HG03064 (cell line): ENCODE measurements around the gene PLA2G7.
"Not testable (repeated sequence)": the region's sequence is repeated elsewhere in the genome, so short reads cannot be mapped to it uniquely, and the experiment has no call there.

Source experiments
- ATAC-seq: cut with Tn5 transposase; IDR thresholded peaks from one replicate; pipeline ENCODE4 v1.9.1; 2021; ENCODE audit warnings: low read depth; ENCODE audit not compliant: unreplicated experiment

Gene PLA2G7

DNA sequence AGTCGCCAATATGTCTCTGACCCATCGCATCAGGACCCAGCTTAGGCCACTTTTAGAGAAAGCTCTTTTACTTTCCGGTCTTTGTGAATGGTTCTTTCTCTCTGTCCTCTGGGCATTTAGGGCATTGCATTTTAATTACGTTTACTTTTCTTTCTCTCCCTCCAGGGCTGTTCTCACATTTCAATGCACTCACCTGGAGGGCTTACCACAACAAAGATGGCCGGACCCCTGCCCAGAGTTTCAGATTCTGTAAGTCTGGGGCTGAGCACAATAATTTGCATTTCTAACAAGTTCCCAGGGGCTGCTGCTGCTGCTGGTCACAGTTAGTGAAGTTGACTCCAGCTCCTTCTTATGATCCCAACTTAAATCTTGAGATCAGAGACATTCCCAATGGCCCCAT lies 14.6 kb upstream of the PLA2G7 start:
- no peak for ATAC-seq

- no peak for ATAC-seq
Observed at GRCh38 chr6:46748940-46749503, 13.8 kb upstream of the PLA2G7 start.

GRCh38 chr6:46746696-46747095 lies 11.5 kb upstream of the PLA2G7 start, which contains the start of gene ANKRD66:
TSS of gene ANKRD66 (plus strand) at chr6:46746933. CDS start at chr6:46751949, 5,016 bp downstream.
- no peak for ATAC-seq

GRCh38 chr6:46745973-46746372 lies 10.8 kb upstream of the PLA2G7 start:
- no peak for ATAC-seq

DNA sequence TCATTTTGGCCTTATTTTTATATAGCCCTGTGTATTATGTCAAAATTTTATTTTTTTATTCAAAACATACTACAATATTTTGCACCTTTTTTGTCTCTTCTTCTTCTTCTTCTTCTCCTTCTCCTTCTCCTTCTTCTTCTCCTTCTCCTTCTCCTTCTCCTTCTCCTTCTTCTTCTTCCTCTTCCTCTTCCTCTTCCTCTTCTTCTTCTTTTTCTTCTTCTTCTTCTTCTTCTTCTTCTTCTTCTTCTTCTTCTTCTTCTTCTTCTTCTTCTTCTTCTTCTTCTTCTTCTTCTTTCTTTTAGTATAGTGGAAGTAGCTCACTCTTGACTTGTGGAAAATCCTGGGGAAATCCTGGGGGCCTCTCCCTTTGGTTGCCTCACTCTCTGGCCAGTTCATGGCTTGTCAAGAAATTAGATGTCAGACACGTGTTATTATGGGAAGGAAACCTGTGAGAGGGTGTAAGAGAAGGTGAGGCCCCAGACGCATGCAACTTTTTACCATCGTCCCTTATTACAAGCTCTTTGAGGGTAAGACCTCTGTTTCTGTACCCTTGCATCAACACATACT lies 9.1 kb upstream of the PLA2G7 start:
- not testable (repeated sequence) for ATAC-seq

DNA sequence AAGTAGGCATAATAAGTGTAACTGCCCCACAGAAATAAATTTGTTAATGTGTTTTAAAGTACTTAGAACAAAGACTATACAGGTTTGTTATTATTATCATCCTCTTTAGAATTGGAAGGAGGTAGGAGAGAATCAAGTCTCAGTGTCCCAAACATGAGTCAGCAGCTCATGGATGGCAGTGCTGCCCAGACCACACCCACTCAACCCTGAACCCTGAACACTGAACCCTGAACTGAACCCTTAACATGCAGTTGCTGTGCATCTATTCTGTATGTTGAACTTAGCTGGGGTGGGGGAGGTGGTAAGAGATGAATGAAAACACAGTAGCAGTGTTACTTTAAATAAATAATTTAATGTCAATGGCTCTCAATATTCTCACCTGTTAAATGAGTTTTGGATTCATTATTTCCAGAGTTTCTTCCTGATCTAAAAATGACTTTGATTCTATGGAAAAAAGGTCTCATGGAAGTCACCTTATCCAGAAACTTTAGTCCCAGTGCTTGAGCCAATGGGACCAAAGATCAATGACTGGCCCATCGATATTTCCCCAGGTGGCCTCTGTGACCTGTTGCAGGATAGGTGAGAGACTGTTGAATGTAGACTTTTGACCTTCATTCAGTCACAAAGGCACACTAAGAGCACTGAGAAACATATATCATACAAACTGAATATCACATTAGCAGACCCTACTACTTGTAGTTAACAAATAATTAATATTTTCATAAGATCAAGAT lies 8.4 kb upstream of the PLA2G7 start:
- no peak for ATAC-seq

DNA sequence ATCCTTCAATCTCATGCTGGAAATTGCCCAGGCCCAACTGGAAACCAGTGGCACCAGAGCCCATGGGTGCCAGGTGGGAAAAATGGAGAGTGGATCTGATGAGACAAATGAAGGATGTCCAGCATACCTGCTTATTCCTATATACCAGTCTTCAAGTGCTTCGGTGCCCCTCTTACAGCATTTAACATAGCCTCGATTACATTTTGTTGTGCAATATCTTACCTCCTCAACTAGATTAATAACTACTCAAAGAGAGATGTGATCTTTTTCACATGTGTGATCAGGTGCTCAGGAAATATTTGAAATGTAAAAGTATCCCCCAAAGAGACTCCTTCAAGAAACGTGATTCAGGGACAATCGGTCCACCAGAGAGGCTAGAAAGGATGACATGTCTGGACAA lies 6.7 kb upstream of the PLA2G7 start:
- ATAC-seq: no peak

GRCh38 chr6:46741482-46741881 lies 6.3 kb upstream of the PLA2G7 start:
- ATAC-seq: no peak

GRCh38 chr6:46736906-46737305 lies 1.7 kb upstream of the PLA2G7 start:
- ATAC-seq: no peak

DNA sequence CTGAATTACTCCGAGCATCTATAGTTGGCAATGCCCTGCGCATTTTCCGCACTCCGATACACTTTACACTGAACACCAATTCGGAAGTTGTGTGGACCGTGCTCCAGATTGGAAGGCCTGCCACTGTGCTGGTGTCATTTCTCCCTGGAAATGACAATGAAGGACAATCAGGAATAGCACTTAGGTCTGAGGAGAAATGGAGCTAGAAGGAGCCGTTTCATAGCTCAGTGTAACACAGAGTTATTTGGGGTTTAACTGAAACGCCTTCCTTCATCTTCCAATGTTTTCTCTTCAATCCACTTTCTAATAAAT lies 501 bp upstream of the PLA2G7 start:
- no peak for ATAC-seq

GRCh38 chr6:46733341-46733801 lies 1.8 kb downstream of the PLA2G7 start:
- ATAC-seq: no peak

DNA sequence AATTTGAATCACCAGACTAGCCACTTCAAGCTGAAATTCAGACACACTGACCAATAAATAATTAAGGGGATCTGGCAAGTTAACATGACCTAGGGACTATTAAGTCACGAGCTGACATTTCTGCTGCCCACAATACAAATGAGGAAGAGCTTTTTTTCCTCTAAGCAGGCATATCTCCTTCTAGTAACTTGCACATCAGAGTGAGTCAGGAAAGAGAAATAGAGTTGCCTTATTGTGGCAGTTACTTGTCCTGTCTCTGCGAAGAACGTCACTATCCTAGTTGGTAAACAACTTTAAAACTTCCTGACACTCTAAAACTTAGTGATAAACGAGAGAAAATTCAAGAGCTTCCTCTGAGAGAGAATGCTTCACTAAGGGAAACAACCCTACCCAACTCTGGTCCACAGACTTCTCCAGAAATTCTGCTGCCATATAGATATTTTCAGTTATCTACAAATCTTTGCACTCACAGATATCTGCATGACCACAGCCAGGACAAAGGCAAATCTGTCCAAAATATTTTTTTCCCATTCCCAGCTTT lies 4.2 kb downstream of the PLA2G7 start:
- ATAC-seq: no peak

DNA sequence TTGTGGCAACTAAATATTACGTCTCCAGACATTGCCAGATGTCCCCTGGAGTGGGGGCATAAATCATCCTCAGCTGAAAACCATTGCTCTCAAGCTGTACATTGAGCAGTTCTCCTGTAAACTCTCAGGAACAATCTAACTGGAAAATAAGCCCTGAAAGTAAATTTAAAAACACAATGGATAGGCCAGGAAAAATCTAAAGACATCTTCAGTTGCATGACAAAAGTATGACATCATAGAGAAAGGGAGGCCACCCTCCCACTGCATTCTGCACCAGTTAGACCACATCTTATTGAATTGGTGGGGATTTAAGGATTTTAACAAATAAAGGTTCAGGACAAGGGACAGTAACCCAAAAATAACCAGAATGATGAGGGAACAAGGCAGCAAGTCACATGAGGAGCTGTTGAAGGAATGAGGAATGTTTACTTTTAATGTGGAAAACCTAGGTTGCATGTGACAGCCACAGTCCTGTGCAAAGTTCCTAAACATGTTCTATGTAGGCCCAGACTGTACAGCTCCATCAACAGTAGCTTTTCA lies 5.3 kb downstream of the PLA2G7 start:
- ATAC-seq: no peak

DNA sequence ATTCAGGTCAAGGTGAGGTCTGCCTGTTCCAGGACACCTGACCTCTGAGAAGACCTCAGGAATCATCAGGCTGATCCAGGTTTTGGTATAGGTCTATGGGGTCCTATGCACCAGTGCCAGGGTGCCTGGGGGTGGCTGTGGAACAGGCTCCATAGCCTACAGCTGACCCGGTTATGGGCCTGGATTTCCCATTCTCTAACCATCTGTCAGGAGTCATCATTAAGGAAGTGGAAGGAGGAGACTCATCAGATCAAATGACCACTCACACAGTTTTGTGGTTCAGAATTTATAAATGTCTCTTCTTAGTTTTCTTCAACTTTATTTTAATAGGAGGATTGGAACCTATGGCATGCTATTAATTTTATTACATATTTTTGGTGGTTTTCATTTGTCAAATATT lies 14.8 kb downstream of the PLA2G7 start:
- ATAC-seq: no peak

- no peak for ATAC-seq
Observed at GRCh38 chr6:46719099-46719498, 16.1 kb downstream of the PLA2G7 start.

- no peak for ATAC-seq
Observed at GRCh38 chr6:46715141-46715540, 20.0 kb downstream of the PLA2G7 start.

DNA sequence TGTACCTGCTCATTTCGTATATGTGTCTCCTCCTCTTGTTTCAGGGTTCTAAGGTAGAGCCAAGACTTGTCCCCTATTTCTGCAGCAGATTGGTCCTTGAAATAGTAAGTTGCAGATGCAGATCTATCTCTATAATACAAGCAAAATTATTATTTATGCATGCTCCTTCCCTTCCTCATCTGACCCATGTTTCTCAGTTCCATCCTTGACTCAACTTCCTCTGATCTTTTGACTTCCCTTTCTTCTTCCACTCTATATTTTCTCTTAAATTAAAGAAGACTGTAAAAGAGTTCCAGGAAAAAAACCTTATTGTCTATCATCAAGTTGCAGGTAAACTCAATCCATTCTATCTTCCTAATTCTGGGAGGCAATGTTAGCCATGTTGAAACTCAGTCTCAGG lies 23.7 kb downstream of the PLA2G7 start:
- no peak for ATAC-seq

DNA sequence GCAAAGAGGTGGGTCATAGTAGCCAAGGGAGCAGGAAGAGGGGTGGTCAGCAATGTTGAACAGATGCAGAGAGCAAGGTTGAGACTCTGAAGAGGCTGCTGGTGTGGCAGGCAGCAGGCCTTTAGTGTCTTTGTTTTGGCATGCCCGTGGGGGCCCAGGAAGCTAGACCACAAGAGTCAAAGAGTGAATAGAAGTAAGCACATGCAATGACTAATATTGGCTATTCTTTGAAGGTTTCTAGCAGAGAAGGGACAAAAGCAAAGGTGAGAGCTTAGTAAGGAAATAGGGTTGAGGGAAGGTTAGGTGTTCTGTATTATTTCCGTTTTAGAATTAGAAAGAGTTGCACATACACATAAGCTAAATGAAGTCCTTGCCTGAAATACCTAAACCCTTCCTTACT lies 28.7 kb downstream of the PLA2G7 start:
- ATAC-seq: no peak

DNA sequence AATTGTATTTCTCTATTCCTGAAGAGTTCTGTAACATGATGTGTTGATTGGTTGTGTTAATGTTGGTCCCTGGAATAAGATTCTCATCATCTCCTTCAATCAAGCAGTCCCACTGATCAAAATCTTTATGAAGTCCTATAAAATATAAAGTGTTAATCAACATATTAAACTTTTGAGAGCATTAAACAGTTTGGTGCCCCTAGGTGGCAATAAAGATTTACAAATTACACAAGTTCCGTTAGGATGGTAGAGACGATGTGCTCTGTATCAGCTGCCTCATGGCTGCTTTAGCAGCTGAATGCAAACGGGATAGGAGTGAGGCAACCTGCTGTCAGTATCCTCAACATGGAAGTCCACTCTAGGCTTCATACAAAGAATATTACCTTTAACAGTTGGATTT lies 30.6 kb downstream of the PLA2G7 start:
- ATAC-seq: no peak

GRCh38 chr6:46699970-46700369 lies 35.2 kb downstream of the PLA2G7 start:
- ATAC-seq: no peak

GRCh38 chr6:46690911-46691451 lies 44.2 kb downstream of the PLA2G7 start:
- no peak for ATAC-seq
